HepG2 (cell line): ENCODE data around the gene SPHK2. TPM values are rescaled to one million over a fixed set of nuclear protein-coding genes. Genes with fewer than 3 reads are reported as not detected.
A peak's percentile ranks its signal among the peaks of the same experiment; 100 is the strongest.

ENCODE experiments used
- ETV5 ChIP-seq: IDR thresholded peaks from 2 replicates; pipeline ENCODE4 v1.6.1; 2018; ENCODE audit warnings: missing biosample characterization, missing genetic modification reagents, inconsistent platforms, borderline replicate concordance
- FOXO1 ChIP-seq: sonication (generic); formaldehyde crosslinking; IDR thresholded peaks from 2 replicates; pipeline ENCODE4 v1.4.0; 2020; ENCODE audit warnings: missing genetic modification reagents
- GTF2F1 ChIP-seq: fragments of 150-350 bp; IDR thresholded peaks from 2 replicates; pipeline ENCODE4 v1.6.1; 2014; ENCODE audit warnings: low read length
- LCORL ChIP-seq, 2 experiments: fragments of 450-650 bp in 1 of 2; sonication (generic) in 1 of 2; formaldehyde crosslinking in 1 of 2; IDR thresholded peaks; 2 replicates each; pipeline versions ENCODE4 v1.5.0 to v1.6.1; 2017 to 2020; ENCODE audit warnings: antibody characterized with exemption in 1 of 2, missing genetic modification reagents in 1 of 2
- MYC ChIP-seq: sonication (generic); formaldehyde crosslinking; IDR thresholded peaks from 2 replicates; pipeline ENCODE4 v1.9.0; 2021; ENCODE audit warnings: missing genetic modification reagents, borderline replicate concordance
- NBN ChIP-seq: fragments of 450-650 bp; conservative IDR thresholded peaks from 2 replicates; pipeline ENCODE4 v1.6.1; 2017
- NFYC ChIP-seq: IDR thresholded peaks from 2 replicates; pipeline ENCODE4 v1.6.1; 2016; ENCODE audit warnings: missing genetic modification reagents, missing compliant biosample characterization
- SATB2 ChIP-seq: sonication (generic); formaldehyde crosslinking; IDR thresholded peaks from 2 replicates; pipeline ENCODE4 v1.5.0; 2020; ENCODE audit warnings: missing genetic modification reagents
- ZNF101 ChIP-seq: sonication (generic); formaldehyde crosslinking; IDR thresholded peaks from 2 replicates; pipeline ENCODE4 v1.4.0; 2020; ENCODE audit warnings: mild to moderate bottlenecking, low read depth, missing genetic modification reagents, borderline replicate concordance
- ZNF205 ChIP-seq: IDR thresholded peaks from 2 replicates; pipeline ENCODE4 v1.6.1; 2018; ENCODE audit warnings: missing biosample characterization, missing genetic modification reagents
- ZNF841 ChIP-seq: sonication (generic); formaldehyde crosslinking; IDR thresholded peaks from 2 replicates; pipeline ENCODE4 v1.8.1; 2023; ENCODE audit warnings: missing genetic modification reagents, borderline replicate concordance
- ZZZ3 ChIP-seq: sonication (generic); formaldehyde crosslinking; IDR thresholded peaks from 2 replicates; pipeline ENCODE4 v1.4.0; 2020; ENCODE audit warnings: missing genetic modification reagents, mild to moderate bottlenecking, borderline replicate concordance
- polyA plus RNA-seq, 8 experiments: library from polyadenylated mRNA; depleted of rRNA in 3 of 8; stranded (reverse) in 7 of 8; unstranded in 1 of 8; fragments of >200 nt; fragmentation: Illumina TruSeq in 4 of 8; extraction: Trizol in 4 of 8; gene quantifications; 2 replicates each; pipeline versions ENCODE4 v1.2.1 to v1.2.3, GENCODE V29; 2011 to 2016; ENCODE audit warnings: low read depth in 4 of 8, missing spikeins in 1 of 8, mixed read lengths in 1 of 8; ENCODE audit not compliant: insufficient read depth in 1 of 8
- total RNA-seq, 5 experiments: library from RNA; depleted of rRNA; stranded (reverse); fragments of >200 nt; fragmentation: Illumina TruSeq; extraction: Trizol; gene quantifications; 2 replicates each; pipeline ENCODE4 v1.2.3, GENCODE V29; 2016; ENCODE audit warnings: low read depth in 1 of 5
- TF ChIP-seq, protein P1 (sequence below): sonication (generic); formaldehyde crosslinking; IDR thresholded peaks from 2 replicates; pipeline ENCODE4 v1.8.1; 2023; ENCODE audit warnings: mild to moderate bottlenecking, moderate library complexity, missing genetic modification reagents
- TF ChIP-seq, protein P2 (sequence below): sonication (generic); formaldehyde crosslinking; IDR thresholded peaks from 2 replicates; pipeline ENCODE4 v1.4.0; 2020; ENCODE audit warnings: missing genetic modification reagents
- TF ChIP-seq, protein P3 (sequence below): sonication (generic); formaldehyde crosslinking; IDR thresholded peaks from 2 replicates; pipeline ENCODE4 v1.4.0; 2020; ENCODE audit warnings: missing genetic modification reagents, borderline replicate concordance
- TF ChIP-seq, protein P4 (sequence below): sonication (generic); formaldehyde crosslinking; IDR thresholded peaks from 2 replicates; pipeline ENCODE4 v1.8.0; 2022; ENCODE audit warnings: missing genetic modification reagents, mild to moderate bottlenecking, borderline replicate concordance
- TF ChIP-seq, protein P5 (sequence below): sonication (generic); formaldehyde crosslinking; IDR thresholded peaks from 2 replicates; pipeline ENCODE4 v1.4.0; 2020; ENCODE audit warnings: low read depth, missing genetic modification reagents

SPHK2 gene
- total and polyA plus RNA-seq, 2 of the 13 experiments (the other 11 are each of a cell fraction or from before 2014, with no cell fraction given): 2.9 to 14.4 TPM

DNA sequence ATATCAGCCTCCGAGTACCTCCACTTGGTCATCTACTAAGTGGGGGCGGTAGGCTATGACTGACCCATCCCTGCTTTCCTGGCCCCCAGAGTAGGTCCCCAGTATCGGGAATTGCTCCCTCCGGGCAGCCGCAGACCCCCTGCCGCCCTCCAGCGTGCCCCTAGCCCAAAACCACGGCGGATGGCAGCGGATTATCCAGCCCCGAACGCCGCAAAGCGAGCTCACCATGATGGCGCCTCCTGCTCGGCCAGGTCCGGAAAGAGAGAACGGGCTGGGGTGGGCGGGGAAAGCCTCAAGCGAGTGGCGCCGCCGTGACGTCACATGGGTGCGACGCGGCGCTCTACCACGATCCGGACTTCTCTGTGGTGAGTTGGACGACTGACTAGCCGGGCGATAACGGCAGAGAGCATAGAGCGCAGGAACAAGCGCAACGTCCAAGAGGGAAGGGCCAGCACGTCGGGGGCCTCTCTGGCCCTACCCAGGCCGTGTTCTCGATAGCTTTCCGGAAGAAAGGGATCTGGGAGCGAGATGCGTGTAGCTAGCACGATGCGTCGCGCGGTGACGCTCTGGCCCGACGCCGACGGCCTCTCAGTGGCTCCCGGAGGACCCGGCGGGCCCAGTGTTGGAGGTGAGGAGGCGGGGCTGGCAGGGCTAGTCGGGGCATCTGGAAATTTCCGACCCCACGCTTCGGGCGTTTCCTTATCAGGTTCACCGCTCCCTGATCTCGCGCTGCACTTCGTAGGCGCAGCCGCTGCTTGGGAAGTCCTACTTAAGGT lies at the start of gene SPHK2, which contains the start of gene RPL18 (continued):
- peak; percentile 97; the same call in 1 of the 2 replicates for TF ChIP-seq ZZZ3 (CRISPR knock-in tag)
- peak; percentile 99 for TF ChIP-seq MYC (CRISPR knock-in tag)
- no peak for TF ChIP-seq SATB2 (CRISPR knock-in tag)
- TF ChIP-seq, protein P1, sequence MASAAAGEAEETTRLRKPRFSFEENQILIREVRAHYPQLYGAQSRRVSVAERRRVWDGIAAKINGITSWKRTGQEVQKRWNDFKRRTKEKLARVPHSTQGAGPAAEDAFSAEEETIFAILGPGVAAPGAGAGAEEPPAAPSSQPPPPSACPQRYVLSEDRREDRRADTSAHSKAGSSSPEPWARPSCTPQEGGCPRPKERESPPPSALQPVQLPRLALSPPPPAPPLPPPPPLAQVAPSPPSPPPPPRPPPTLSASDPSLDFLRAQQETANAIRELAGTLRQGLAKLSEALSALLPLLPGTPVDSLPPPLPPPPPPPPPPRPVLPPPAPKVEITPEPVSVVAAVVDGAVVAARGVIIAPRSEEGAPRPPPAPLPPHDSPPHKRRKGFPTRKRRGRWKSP (CRISPR knock-in tag): peak; percentile 94
- peak; percentile 85 for TF ChIP-seq GTF2F1
- peak; percentile 88 for TF ChIP-seq ZNF205 (CRISPR knock-in tag)
- TF ChIP-seq, protein P2, sequence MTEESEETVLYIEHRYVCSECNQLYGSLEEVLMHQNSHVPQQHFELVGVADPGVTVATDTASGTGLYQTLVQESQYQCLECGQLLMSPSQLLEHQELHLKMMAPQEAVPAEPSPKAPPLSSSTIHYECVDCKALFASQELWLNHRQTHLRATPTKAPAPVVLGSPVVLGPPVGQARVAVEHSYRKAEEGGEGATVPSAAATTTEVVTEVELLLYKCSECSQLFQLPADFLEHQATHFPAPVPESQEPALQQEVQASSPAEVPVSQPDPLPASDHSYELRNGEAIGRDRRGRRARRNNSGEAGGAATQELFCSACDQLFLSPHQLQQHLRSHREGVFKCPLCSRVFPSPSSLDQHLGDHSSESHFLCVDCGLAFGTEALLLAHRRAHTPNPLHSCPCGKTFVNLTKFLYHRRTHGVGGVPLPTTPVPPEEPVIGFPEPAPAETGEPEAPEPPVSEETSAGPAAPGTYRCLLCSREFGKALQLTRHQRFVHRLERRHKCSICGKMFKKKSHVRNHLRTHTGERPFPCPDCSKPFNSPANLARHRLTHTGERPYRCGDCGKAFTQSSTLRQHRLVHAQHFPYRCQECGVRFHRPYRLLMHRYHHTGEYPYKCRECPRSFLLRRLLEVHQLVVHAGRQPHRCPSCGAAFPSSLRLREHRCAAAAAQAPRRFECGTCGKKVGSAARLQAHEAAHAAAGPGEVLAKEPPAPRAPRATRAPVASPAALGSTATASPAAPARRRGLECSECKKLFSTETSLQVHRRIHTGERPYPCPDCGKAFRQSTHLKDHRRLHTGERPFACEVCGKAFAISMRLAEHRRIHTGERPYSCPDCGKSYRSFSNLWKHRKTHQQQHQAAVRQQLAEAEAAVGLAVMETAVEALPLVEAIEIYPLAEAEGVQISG: peak; percentile 100
- TF ChIP-seq ZNF101 (CRISPR knock-in tag): peak; percentile 76; the same call in 1 of the 2 replicates
- peak; percentile 77 for TF ChIP-seq FOXO1 (CRISPR knock-in tag)
- TF ChIP-seq, protein P3, sequence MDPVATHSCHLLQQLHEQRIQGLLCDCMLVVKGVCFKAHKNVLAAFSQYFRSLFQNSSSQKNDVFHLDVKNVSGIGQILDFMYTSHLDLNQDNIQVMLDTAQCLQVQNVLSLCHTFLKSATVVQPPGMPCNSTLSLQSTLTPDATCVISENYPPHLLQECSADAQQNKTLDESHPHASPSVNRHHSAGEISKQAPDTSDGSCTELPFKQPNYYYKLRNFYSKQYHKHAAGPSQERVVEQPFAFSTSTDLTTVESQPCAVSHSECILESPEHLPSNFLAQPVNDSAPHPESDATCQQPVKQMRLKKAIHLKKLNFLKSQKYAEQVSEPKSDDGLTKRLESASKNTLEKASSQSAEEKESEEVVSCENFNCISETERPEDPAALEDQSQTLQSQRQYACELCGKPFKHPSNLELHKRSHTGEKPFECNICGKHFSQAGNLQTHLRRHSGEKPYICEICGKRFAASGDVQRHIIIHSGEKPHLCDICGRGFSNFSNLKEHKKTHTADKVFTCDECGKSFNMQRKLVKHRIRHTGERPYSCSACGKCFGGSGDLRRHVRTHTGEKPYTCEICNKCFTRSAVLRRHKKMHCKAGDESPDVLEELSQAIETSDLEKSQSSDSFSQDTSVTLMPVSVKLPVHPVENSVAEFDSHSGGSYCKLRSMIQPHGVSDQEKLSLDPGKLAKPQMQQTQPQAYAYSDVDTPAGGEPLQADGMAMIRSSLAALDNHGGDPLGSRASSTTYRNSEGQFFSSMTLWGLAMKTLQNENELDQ: peak; percentile 71; the same call in 1 of the 2 replicates
- TF ChIP-seq, protein P4, sequence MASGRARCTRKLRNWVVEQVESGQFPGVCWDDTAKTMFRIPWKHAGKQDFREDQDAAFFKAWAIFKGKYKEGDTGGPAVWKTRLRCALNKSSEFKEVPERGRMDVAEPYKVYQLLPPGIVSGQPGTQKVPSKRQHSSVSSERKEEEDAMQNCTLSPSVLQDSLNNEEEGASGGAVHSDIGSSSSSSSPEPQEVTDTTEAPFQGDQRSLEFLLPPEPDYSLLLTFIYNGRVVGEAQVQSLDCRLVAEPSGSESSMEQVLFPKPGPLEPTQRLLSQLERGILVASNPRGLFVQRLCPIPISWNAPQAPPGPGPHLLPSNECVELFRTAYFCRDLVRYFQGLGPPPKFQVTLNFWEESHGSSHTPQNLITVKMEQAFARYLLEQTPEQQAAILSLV (CRISPR knock-in tag): peak; percentile 97
- peak; percentile 60 for TF ChIP-seq NFYC (CRISPR knock-in tag)
- no peak for TF ChIP-seq NBN
- peak; percentile 93 for TF ChIP-seq ETV5 (CRISPR knock-in tag)
- no peak for TF ChIP-seq ZNF841
- no peak for TF ChIP-seq LCORL (IDR thresholded peaks at IDR 0.05)
- peak; percentile 88 for TF ChIP-seq LCORL (CRISPR knock-in tag; IDR thresholded peaks at IDR 0.05)
- TF ChIP-seq, protein P5, sequence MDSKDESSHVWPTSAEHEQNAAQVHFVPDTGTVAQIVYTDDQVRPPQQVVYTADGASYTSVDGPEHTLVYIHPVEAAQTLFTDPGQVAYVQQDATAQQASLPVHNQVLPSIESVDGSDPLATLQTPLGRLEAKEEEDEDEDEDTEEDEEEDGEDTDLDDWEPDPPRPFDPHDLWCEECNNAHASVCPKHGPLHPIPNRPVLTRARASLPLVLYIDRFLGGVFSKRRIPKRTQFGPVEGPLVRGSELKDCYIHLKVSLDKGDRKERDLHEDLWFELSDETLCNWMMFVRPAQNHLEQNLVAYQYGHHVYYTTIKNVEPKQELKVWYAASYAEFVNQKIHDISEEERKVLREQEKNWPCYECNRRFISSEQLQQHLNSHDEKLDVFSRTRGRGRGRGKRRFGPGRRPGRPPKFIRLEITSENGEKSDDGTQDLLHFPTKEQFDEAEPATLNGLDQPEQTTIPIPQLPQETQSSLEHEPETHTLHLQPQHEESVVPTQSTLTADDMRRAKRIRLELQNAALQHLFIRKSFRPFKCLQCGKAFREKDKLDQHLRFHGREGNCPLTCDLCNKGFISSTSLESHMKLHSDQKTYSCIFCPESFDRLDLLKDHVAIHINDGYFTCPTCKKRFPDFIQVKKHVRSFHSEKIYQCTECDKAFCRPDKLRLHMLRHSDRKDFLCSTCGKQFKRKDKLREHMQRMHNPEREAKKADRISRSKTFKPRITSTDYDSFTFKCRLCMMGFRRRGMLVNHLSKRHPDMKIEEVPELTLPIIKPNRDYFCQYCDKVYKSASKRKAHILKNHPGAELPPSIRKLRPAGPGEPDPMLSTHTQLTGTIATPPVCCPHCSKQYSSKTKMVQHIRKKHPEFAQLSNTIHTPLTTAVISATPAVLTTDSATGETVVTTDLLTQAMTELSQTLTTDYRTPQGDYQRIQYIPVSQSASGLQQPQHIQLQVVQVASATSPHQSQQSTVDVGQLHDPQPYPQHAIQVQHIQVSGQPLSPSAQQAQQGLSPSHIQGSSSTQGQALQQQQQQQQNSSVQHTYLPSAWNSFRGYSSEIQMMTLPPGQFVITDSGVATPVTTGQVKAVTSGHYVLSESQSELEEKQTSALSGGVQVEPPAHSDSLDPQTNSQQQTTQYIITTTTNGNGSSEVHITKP: peak; percentile 91; the same call in 1 of the 2 replicates
